Epithelial cell of esophagus (primary cell): ENCODE measurements around the gene CDH13.

Experiments
- DNase-seq: peaks from one replicate; pipeline ENCODE4 v3.0.0; 2010; ENCODE audit warnings: low read depth
- H3K4me3 ChIP-seq: 2 replicates; pipeline ENCODE4 v1.5.1; 2011; ENCODE audit warnings: mild to moderate bottlenecking, low read length, control low read depth
- TF ChIP-seq, protein P1 (sequence below): IDR thresholded peaks from 2 replicates; pipeline ENCODE4 v1.5.1; 2011; ENCODE audit warnings: low read depth, mild to moderate bottlenecking, low read length, control low read depth, inconsistent platforms; ENCODE audit not compliant: insufficient read depth; ENCODE audit errors: missing control alignments

The CDH13 gene

DNA sequence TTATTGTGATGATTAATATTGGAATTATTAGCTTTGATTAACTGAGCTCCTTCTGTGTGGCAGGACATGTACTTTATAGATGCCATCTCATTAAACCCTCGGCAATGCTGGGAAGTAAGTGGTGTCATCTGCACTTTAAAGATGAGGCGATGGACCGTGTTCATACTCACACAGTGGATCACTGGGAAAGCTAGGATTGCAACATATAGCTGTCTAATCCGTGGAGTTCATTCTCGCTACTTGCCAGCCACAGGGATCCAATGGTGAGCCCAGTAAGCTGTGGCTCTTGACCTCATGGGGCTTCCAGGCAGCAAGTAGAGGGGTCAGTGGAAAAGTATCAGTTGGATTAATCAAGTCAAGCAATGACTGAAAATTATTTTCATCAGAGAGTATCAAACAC, 587.9 kb downstream of the CDH13 start:
- TF ChIP-seq, protein P1, sequence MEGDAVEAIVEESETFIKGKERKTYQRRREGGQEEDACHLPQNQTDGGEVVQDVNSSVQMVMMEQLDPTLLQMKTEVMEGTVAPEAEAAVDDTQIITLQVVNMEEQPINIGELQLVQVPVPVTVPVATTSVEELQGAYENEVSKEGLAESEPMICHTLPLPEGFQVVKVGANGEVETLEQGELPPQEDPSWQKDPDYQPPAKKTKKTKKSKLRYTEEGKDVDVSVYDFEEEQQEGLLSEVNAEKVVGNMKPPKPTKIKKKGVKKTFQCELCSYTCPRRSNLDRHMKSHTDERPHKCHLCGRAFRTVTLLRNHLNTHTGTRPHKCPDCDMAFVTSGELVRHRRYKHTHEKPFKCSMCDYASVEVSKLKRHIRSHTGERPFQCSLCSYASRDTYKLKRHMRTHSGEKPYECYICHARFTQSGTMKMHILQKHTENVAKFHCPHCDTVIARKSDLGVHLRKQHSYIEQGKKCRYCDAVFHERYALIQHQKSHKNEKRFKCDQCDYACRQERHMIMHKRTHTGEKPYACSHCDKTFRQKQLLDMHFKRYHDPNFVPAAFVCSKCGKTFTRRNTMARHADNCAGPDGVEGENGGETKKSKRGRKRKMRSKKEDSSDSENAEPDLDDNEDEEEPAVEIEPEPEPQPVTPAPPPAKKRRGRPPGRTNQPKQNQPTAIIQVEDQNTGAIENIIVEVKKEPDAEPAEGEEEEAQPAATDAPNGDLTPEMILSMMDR = no peak
- no peak overlapping the region for H3K4me3 ChIP-seq
- peak; percentile 24 for DNase-seq

DNA sequence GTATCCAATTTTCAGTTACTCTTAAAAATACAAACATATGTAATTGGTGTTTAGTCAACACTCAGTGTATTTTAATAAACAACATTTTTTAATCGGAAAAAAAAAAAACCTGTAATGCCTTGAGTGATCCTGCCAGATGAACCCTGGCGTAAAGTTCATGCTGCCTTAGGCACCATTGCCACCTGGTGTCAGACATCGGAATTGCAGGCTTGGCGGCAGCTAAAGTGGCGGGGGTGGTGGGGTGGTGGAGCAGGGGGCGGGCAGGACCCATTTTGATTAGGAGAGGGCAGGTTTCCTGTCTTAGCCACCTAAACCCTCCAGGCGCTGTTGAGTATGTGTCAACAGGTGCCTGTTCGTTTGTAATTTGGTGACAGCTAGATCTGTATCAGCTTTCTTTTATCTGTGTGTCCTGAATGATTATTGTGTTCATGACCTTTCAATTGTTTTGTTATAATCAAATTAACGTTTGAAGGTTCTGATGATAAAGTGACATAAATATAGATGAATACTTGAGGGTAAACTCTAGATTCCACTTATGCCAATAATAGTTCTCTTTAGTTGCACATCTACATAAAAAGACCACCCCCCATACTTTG, 588.7 kb downstream of the CDH13 start:
- H3K4me3 ChIP-seq = no peak overlapping the region
- DNase-seq = peak; percentile 48
- TF ChIP-seq, protein P1 = peak; percentile 70

DNA sequence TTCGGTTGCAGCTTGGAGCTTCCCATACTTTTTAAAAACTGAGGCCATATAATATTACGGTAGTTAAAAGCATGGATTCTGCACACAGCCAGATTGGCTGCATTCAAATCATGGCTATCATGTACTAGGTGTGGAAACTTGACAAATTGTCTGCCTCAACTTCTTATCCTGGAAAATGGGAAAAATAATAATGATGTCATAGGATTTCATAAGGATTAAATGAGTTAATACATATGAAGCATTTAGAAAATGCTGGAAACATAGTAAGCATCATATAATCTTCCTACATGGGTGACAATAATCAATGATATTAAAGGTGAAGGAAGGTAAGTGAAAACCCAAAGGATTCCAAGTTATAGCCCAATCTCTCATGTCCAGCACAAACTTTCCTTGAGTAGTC, 592.5 kb downstream of the CDH13 start:
- TF ChIP-seq, protein P1 = no peak
- DNase-seq = no peak
- H3K4me3 ChIP-seq = no peak overlapping the region

DNA sequence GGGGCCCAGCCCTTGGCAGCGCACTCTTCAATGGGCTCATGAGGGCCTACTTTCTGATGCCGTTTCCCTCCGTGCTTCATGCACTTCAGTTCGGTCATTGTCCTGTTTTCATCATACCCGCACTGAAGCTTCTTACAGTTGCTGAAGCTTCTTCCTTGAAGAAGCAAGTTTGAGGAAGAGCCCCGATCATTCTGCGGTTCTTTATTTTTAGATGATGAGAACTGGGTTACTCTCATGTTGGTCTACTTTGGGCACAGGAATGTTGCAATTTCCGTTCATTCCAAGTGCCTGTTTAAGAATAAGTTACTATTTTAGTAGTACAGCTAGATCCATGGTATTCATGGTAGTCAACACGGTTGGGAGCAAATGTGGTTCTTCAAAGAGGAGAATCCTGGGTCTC, 593.3 kb downstream of the CDH13 start:
- no peak for DNase-seq
- TF ChIP-seq, protein P1 = no peak
- H3K4me3 ChIP-seq = no peak overlapping the region

DNA sequence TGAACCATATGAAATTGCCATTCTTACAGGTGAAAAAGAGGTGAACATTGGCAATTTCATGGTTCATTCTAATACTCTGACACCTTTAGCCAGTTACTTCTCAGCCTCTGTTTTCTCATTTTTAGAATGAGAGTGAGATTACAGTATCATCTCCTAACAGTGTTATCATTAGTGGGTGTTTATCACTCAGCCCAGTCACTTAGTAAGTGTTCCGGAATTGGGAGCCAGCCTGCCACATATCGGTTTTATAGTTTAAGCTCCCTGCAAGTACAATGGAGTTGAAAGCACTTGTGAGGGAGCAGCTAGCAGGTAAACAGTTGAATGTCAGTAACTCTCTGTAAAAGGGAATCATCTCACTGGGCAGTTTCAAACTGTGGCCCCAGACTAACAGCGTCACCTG, 597.9 kb downstream of the CDH13 start:
- no peak overlapping the region for H3K4me3 ChIP-seq
- TF ChIP-seq, protein P1 = no peak
- DNase-seq = no peak

DNA sequence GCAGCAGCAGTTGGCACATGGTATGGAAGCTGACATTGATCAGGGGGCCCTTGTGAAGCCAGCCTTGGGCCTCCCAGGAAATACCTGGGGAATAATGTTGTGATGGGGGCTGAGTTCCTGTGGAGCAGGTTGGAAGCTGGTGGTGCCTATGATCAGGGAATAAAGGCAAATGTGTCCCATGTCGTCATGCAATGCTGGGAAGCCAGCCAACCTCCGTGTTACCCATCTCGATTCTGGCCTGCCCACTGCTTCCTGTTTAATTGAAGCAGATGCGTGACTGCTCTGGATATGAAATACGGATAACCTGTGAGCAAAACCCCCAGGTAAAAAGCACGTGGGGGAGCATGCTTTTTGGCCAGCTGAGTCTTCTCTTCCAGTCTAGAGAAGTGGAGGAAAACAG, 600.6 kb downstream of the CDH13 start:
- no peak for DNase-seq
- no peak overlapping the region for H3K4me3 ChIP-seq
- TF ChIP-seq, protein P1 = no peak

DNA sequence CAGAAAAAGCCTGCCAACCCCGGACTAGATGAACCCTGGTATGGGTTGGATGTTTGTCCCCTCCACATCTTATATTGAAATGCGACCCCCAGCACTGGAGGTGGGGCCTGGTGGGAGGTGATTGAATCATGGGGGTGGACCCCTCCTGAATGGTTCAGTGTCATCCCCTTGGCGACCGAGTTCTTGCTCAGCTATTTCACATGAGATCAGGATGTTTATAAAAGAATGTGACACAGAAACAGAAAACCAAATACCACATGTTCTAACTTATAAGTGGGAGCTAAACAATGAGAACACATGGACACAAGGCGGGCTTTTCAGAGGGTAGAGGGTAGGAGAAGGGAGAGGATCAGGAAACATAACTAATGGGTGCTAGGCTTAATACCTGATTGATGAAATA, 605.0 kb downstream of the CDH13 start:
- TF ChIP-seq, protein P1 = no peak
- DNase-seq = no peak
- H3K4me3 ChIP-seq = no peak overlapping the region
